GM20000 (cell line): ENCODE results near the gene KIF16B.
"Not testable (repeated sequence)": the region's sequence is repeated elsewhere in the genome, so short reads cannot be mapped to it uniquely, and the experiment has no call there.

Experiments used
- DNase-seq: peaks from one replicate; pipeline ENCODE4 v3.0.0; 2012; ENCODE audit warnings: low spot score
- CTCF ChIP-seq: IDR thresholded peaks from 2 replicates; pipeline ENCODE4 v1.5.1; 2012; ENCODE audit warnings: mild to moderate bottlenecking, control low read depth; ENCODE audit errors: extremely low read depth, missing control alignments

The KIF16B gene

GRCh38 chr20:16575390-16576140 is 2.3 kb upstream of the KIF16B start:
- no peak for TF ChIP-seq CTCF
- DNase-seq: peak; percentile 22

- TF ChIP-seq CTCF: no peak
- peak; percentile 89 for DNase-seq
Observed at GRCh38 chr20:16574656-16575355, 1.6 kb upstream of the KIF16B start.

- no peak for DNase-seq
- TF ChIP-seq CTCF: no peak
Observed at GRCh38 chr20:16571333-16571732, 1.9 kb downstream of the KIF16B start.

- TF ChIP-seq CTCF: no peak
- DNase-seq: no peak
Observed at GRCh38 chr20:16569246-16570153, 3.7 kb downstream of the KIF16B start.

- DNase-seq: no peak
- no peak for TF ChIP-seq CTCF
Observed at GRCh38 chr20:16566080-16566479, 7.2 kb downstream of the KIF16B start.

GRCh38 chr20:16564079-16564478 is 9.2 kb downstream of the KIF16B start:
- not testable (repeated sequence) for DNase-seq

- DNase-seq: no peak
- no peak for TF ChIP-seq CTCF
Observed at GRCh38 chr20:16563066-16563806, 10.0 kb downstream of the KIF16B start.
